H1 (cell line): ENCODE results near the gene SCG2. TPM values are rescaled to one million over a fixed set of nuclear protein-coding genes. Genes with fewer than 3 reads are reported as not detected.

Experiments used
- CTCF ChIA-PET: fragments of 300-600 bp; sonication (Branson Sonifier 250); formaldehyde crosslinking; loops from one replicate; lab custom pipeline; 2021; ENCODE audit not compliant: partially characterized antibody; lab: Charles Lee
- POLR2A ChIA-PET: fragments of 300-600 bp; sonication (Branson Sonifier 250); formaldehyde crosslinking; loops from one replicate; lab custom pipeline; 2021; ENCODE audit warnings: inconsistent platforms; ENCODE audit not compliant: partially characterized antibody; lab: Charles Lee
- DNase-seq, 2 experiments: peaks; one replicate each; pipeline versions ENCODE4 v3.0.0 to v3.0.0-alpha.2; 2010 to 2022; ENCODE audit warnings: low spot score in 2 of 2, low read depth in 1 of 2, mixed read lengths in 1 of 2
- FAIRE-seq: peaks from 2 replicates; lab custom pipeline; 2011; peaks lifted over from hg19 to GRCh38; lab: Jason Lieb, UNC
- H2AFZ ChIP-seq: 2 replicates; pipeline ENCODE4 v1.8.1; 2012; ENCODE audit warnings: low read length, inconsistent platforms
- H2AK5ac ChIP-seq: 2 replicates; pipeline ENCODE4 v1.6.1; 2013; ENCODE audit warnings: low read depth, low read length
- H2BK120ac ChIP-seq: replicated peaks from 2 replicates; pipeline ENCODE3; 2013; ENCODE audit warnings: low read depth, low read length, inconsistent platforms
- H2BK12ac ChIP-seq: 2 replicates; pipeline ENCODE4 v1.6.1; 2013; ENCODE audit warnings: low read depth, low read length
- H2BK15ac ChIP-seq: 2 replicates; pipeline ENCODE4 v1.6.1; 2013; ENCODE audit warnings: low read length
- H2BK20ac ChIP-seq: 2 replicates; pipeline ENCODE4 v1.6.1; 2013; ENCODE audit warnings: low read length
- H2BK5ac ChIP-seq: 2 replicates; pipeline ENCODE4 v1.6.1; 2013; ENCODE audit warnings: low read depth, low read length
- H3K14ac ChIP-seq: 2 replicates; pipeline ENCODE4 v1.6.1; 2013; ENCODE audit warnings: inconsistent platforms; ENCODE audit not compliant: insufficient read length
- H3K18ac ChIP-seq: 2 replicates; pipeline ENCODE4 v1.6.1; 2013; ENCODE audit warnings: low read length; ENCODE audit errors: extremely low read depth
- H3K23ac ChIP-seq: 2 replicates; pipeline ENCODE4 v1.6.1; 2013; ENCODE audit warnings: inconsistent platforms; ENCODE audit not compliant: insufficient read length
- H3K23me2 ChIP-seq: 2 replicates; pipeline ENCODE4 v1.6.1; 2013; ENCODE audit warnings: low read depth, low read length
- H3K27ac ChIP-seq: 2 replicates; pipeline ENCODE4 v1.6.1; 2011; ENCODE audit warnings: low read depth, low read length, inconsistent platforms
- H3K27me3 ChIP-seq, 4 experiments: replicated peaks in 1 of 4; 1 replicate in 1 of 4; 2 replicates in 3 of 4; pipeline versions ENCODE4 v1.6.1 to v1.8.1; 2011 to 2013; ENCODE audit warnings: low read length in 3 of 4, mild to moderate bottlenecking in 3 of 4, inconsistent platforms in 2 of 4, mixed read lengths in 2 of 4, moderate library complexity in 1 of 4; ENCODE audit not compliant: control insufficient read depth in 3 of 4, insufficient read depth in 3 of 4; ENCODE audit errors: extremely low read depth in 1 of 4
- H3K36me3 ChIP-seq, 4 experiments: 2 replicates each; pipeline versions ENCODE4 v1.6.1 to v1.8.1; 2011 to 2013; ENCODE audit warnings: mild to moderate bottlenecking in 4 of 4, low read length in 3 of 4, moderate library complexity in 2 of 4, control low read depth in 1 of 4, inconsistent platforms in 1 of 4; ENCODE audit not compliant: insufficient read depth in 4 of 4, control insufficient read depth in 2 of 4
- H3K4ac ChIP-seq: replicated peaks from 2 replicates; pipeline ENCODE3; 2013; ENCODE audit warnings: low read length, low read depth, mixed read lengths, inconsistent platforms; ENCODE audit not compliant: insufficient read length
- H3K4me1 ChIP-seq, 4 experiments: replicated peaks in 1 of 4; 1 replicate in 1 of 4; 2 replicates in 3 of 4; pipeline versions ENCODE4 v1.6.1 to v1.8.1; 2011 to 2013; ENCODE audit warnings: low read length in 3 of 4, inconsistent platforms in 2 of 4, mixed read lengths in 1 of 4; ENCODE audit not compliant: insufficient read depth in 4 of 4, control insufficient read depth in 3 of 4
- H3K4me2 ChIP-seq, 2 experiments: 2 replicates each; pipeline versions ENCODE4 v1.6.1 to v1.8.1; 2011 to 2013; ENCODE audit warnings: low read depth in 2 of 2, low read length in 2 of 2, control low read depth in 1 of 2, inconsistent platforms in 1 of 2, mild to moderate bottlenecking in 1 of 2; ENCODE audit not compliant: insufficient read depth in 1 of 2
- H3K4me3 ChIP-seq, 4 experiments: fragments of 200-600, 300-600 bp in 1 of 4; sonication (generic), shearing (Covaris generic), sonication (Bioruptor Twin) in 1 of 4; 2 replicates each; pipeline versions ENCODE4 v1.5.1 to v1.8.1; 2011 to 2016; ENCODE audit warnings: low read length in 4 of 4, low read depth in 3 of 4, control low read depth in 2 of 4, inconsistent platforms in 2 of 4, mild to moderate bottlenecking in 2 of 4, mixed read lengths in 1 of 4, moderate library complexity in 1 of 4; ENCODE audit not compliant: insufficient read depth in 2 of 4; ENCODE audit errors: extremely low read depth in 1 of 4
- H3K56ac ChIP-seq: replicated peaks from 2 replicates; pipeline ENCODE3; 2013; ENCODE audit warnings: low read depth, mild to moderate bottlenecking, mixed read lengths, low read length, inconsistent platforms; ENCODE audit not compliant: insufficient read length
- H3K79me1 ChIP-seq: 2 replicates; pipeline ENCODE4 v1.6.1; 2013; ENCODE audit warnings: low read depth, low read length, control low read depth
- H3K79me2 ChIP-seq, 2 experiments: 2 replicates each; pipeline versions ENCODE4 v1.6.1 to v1.8.1; 2012 to 2013; ENCODE audit warnings: low read length in 2 of 2, mild to moderate bottlenecking in 2 of 2, inconsistent platforms in 1 of 2; ENCODE audit not compliant: insufficient read depth in 2 of 2, control insufficient read depth in 1 of 2
- H3K9ac ChIP-seq, 4 experiments: replicated peaks in 1 of 4; 1 replicate in 1 of 4; 2 replicates in 3 of 4; pipeline versions ENCODE4 v1.6.1 to v1.8.1; 2011 to 2013; ENCODE audit warnings: low read depth in 3 of 4, low read length in 3 of 4, control low read depth in 2 of 4, mild to moderate bottlenecking in 2 of 4, moderate library complexity in 2 of 4, inconsistent platforms in 1 of 4; ENCODE audit errors: extremely low read depth in 1 of 4
- H3K9me3 ChIP-seq, 2 experiments: 2 replicates each; pipeline versions ENCODE4 v1.6.1 to v1.8.1; 2012 to 2013; ENCODE audit warnings: mild to moderate bottlenecking in 2 of 2, moderate library complexity in 2 of 2, control low read depth in 1 of 2, inconsistent platforms in 1 of 2, low read depth in 1 of 2, low read length in 1 of 2, mixed read lengths in 1 of 2; ENCODE audit not compliant: insufficient read depth in 2 of 2
- H4K20me1 ChIP-seq, 2 experiments: replicated peaks in 1 of 2; 2 replicates each; pipeline versions ENCODE3 to v1.8.1; 2011 to 2013; ENCODE audit warnings: inconsistent platforms in 2 of 2, low read length in 2 of 2, mild to moderate bottlenecking in 1 of 2; ENCODE audit not compliant: insufficient read depth in 2 of 2, control insufficient read depth in 1 of 2
- H4K5ac ChIP-seq: 2 replicates; pipeline ENCODE4 v1.6.1; 2013; ENCODE audit warnings: low read length, low read depth, mixed read lengths, inconsistent platforms; ENCODE audit not compliant: insufficient read length
- H4K8ac ChIP-seq: 2 replicates; pipeline ENCODE4 v1.8.0; 2013; ENCODE audit warnings: mild to moderate bottlenecking, moderate library complexity, low read length, inconsistent platforms; ENCODE audit not compliant: insufficient read depth; ENCODE audit errors: extremely low read depth
- H4K91ac ChIP-seq: replicated peaks from 2 replicates; pipeline ENCODE3; 2013; ENCODE audit warnings: low read length, mixed read lengths, inconsistent platforms; ENCODE audit not compliant: insufficient read length
- ASH2L ChIP-seq: fragments of 200-600, 300-600 bp; sonication (generic); IDR thresholded peaks from one replicate; pipeline ENCODE4 v1.7.1; 2017; ENCODE audit warnings: low read length
- CEBPB ChIP-seq: IDR thresholded peaks from 2 replicates; pipeline ENCODE4 v1.6.1; 2012; ENCODE audit warnings: low read depth, low read length
- EGR1 ChIP-seq: IDR thresholded peaks from 2 replicates; pipeline ENCODE4 v1.6.1; 2011; ENCODE audit warnings: low read depth, low read length, borderline replicate concordance
- EP300 ChIP-seq, 2 experiments: IDR thresholded peaks; 1 replicate in 1 of 2; 2 replicates in 1 of 2; pipeline ENCODE4 v1.6.1; 2011 to 2012; ENCODE audit warnings: low read depth in 2 of 2, low read length in 2 of 2, mild to moderate bottlenecking in 2 of 2, borderline replicate concordance in 1 of 2, inconsistent platforms in 1 of 2, moderate library complexity in 1 of 2
- HDAC6 ChIP-seq: IDR thresholded peaks from one replicate; pipeline ENCODE4 v1.7.1; 2012; ENCODE audit warnings: low read depth, mild to moderate bottlenecking, inconsistent platforms, low read length, moderate library complexity
- KDM1A ChIP-seq: fragments of 200-600, 300-600 bp; sonication (generic); IDR thresholded peaks from 2 replicates; pipeline ENCODE4 v1.7.1; 2016; ENCODE audit warnings: mild to moderate bottlenecking, low read length, borderline replicate concordance
- NANOG ChIP-seq: IDR thresholded peaks from 2 replicates; pipeline ENCODE4 v1.6.1; 2011; ENCODE audit warnings: low read length, low read depth, mild to moderate bottlenecking, inconsistent platforms; ENCODE audit not compliant: insufficient read depth, poor library complexity, severe bottlenecking
- POLR2A ChIP-seq, 2 experiments: IDR thresholded peaks; 1 replicate in 1 of 2; 2 replicates in 1 of 2; pipeline ENCODE4 v1.6.1; 2011; ENCODE audit warnings: low read depth in 2 of 2, low read length in 2 of 2, mild to moderate bottlenecking in 2 of 2; ENCODE audit errors: control extremely low read depth in 1 of 2
- POLR2AphosphoS5 ChIP-seq: IDR thresholded peaks from 2 replicates; pipeline ENCODE4 v1.6.1; 2011; ENCODE audit warnings: low read depth, low read length
- SUZ12 ChIP-seq: fragments of 200-600 bp; sonication (generic); IDR thresholded peaks from 2 replicates; pipeline ENCODE4 v1.6.1; 2012; ENCODE audit warnings: mild to moderate bottlenecking, inconsistent platforms, low read length, moderate library complexity, mixed read lengths
- TAF7 ChIP-seq: optimal IDR thresholded peaks from 2 replicates; pipeline ENCODE3; 2011; ENCODE audit warnings: low read depth, mild to moderate bottlenecking, inconsistent platforms, low read length, moderate library complexity, borderline replicate concordance
- YY1 ChIP-seq: IDR thresholded peaks from 2 replicates; pipeline ENCODE4 v1.6.1; 2011; ENCODE audit warnings: low read depth, mild to moderate bottlenecking, low read length
- WGBS, 2 experiments: shearing (Covaris generic) in 1 of 2; methylation state at CpG; one replicate each; pipeline versions ENCODE4 v1.1.6 to v1.1.7; 2013 to 2015; ENCODE audit warnings: low lambda C conversion rate in 2 of 2, mixed read lengths in 2 of 2, inconsistent platforms in 1 of 2, low coverage in 1 of 2, missing lambda C conversion rate in 1 of 2; ENCODE audit not compliant: insufficient replicate concordance in 2 of 2, insufficient coverage in 1 of 2, insufficient read length in 1 of 2; ENCODE audit errors: extremely low coverage in 1 of 2, missing lambda C conversion rate in 1 of 2; 5-methylcytosine and 5-hydroxymethylcytosine counted together
- polyA plus RNA-seq, 7 experiments: library from polyadenylated mRNA; depleted of rRNA in 3 of 7; stranded (reverse) in 5 of 7; unstranded in 2 of 7; fragments of >200 nt in 5 of 7; fragments of 200-250 nt in 2 of 7; gene quantifications; 1 replicate in 5 of 7; 2 replicates in 1 of 7; 4 replicates in 1 of 7; pipeline versions ENCODE4 v1.2.1 to v1.2.3, GENCODE V29; 2011 to 2013; ENCODE audit warnings: missing spikeins in 2 of 7, mixed read lengths in 2 of 7
- total RNA-seq: library from RNA; stranded (reverse); fragmentation: NEBNext Ultra II Directional; extraction: Animal tissue kit (Norgen Biotek cat#: 25700); gene quantifications from 2 replicates; pipeline ENCODE4 v1.2.1, GENCODE V29; 2021

The SCG2 gene
- total and polyA plus RNA-seq, 2 of the 8 experiments (the other 6 are each of a cell fraction or from before 2014, with no cell fraction given) = 0.54 to 1.0 TPM

DNA sequence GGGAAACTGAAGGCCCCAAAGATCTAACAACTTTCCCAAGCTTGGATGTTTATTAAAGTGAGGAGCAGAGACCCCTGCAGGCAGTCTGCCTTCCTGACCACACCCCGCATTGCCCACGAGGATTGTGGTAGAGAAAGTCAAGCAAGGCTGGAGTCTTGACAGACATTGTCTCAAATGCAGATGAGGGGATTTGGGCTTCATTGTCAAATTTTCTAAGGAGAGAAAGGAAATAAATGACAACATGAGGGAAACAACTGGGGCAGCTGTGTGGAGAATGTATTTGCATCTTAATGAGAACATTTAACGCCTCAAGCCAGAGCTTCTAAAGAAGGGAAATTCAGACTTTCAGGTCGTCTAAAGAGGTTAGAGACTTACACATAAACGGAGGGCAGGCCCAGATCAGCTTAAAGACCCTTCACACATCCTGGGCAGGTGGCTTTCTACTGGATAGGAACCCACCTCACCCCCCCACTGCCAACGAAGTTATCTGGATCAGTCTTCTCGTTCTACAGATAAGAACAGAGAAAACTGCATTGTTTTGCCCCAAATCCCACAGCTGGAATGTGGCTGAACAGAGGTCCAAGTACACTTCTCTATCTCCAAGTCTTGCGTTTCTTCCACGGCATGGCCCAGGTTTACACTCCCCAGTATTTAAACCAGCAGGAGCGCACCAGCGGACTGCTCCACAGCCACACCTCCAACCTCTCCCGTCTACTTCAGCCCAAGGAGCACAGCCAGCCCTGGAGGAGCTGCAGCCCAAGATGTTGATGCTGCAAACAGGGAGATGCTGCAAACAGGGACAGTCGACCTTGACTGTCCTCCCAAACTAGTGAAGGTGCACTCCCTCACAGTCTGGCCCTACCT, 16.2 kb upstream of the SCG2 start:
- Histone ChIP-seq H3K27ac (no peak overlapping the region), H3K14ac (no peak overlapping the region), H2AK5ac (no peak overlapping the region), H2BK15ac (no peak overlapping the region), H3K36me3 (no peaks in the 10 kb centered on the region), H4K8ac (no peak overlapping the region), H3K23ac (no peak overlapping the region), H3K79me1 (no peaks in the 10 kb centered on the region), H4K91ac (no peak overlapping the region), H3K79me2 (no peaks in the 10 kb centered on the region), H2BK5ac (no peak overlapping the region), H3K56ac (no peak overlapping the region), H3K4me3 (no peak overlapping the region), H3K9ac (no peak overlapping the region), H2AFZ (no peak overlapping the region), H2BK120ac (no peak overlapping the region), H3K18ac (no peak overlapping the region), H3K4ac (no peak overlapping the region), H3K9me3 (no peaks in the 10 kb centered on the region), H3K4me1 (peaks cover 4 to 17% (median 7%) of the 10 kb centered on the region in 4 experiments), H3K4me2 (peak overlapping the region in 1 of 2 experiments; percentile 39; a peak in 2 of 4 replicates), H2BK20ac (no peak overlapping the region), H4K20me1 (peaks cover 20 to 42% of the 10 kb centered on the region in 2 experiments), H3K23me2 (no peaks in the 10 kb centered on the region), H4K5ac (no peak overlapping the region), H3K27me3 (peaks cover 76 to 94% (median 91%) of the 10 kb centered on the region in 4 experiments), H2BK12ac (no peak overlapping the region)
- POLR2A ChIA-PET = interaction anchor here (0.9 kb wide), 1 partner anchor 104 kb away, joined by 4 read pairs; no protein-coding TSS in a partner anchor
- FAIRE-seq (peak; percentile 100), DNase-seq (peak; percentile 70 to 83)
- CTCF ChIA-PET = interaction anchor here (0.6 to 2.7 kb wide), 13 partner anchors 9 to 182 kb away, joined by 3 to 6 read pairs (median 3); no protein-coding TSS in a partner anchor
- WGBS, 2 experiments = 9% methylated on average over 13 of the region's 13 CpGs; no CpG with 5 or more reads in 1 of the 2 experiments
- TF ChIP-seq EP300 (IDR thresholded peaks at IDR 0.05; ENCODE audit: borderline replicate concordance in 1 of 2, low read depth in 2 of 2, low read length in 2 of 2) = peak in 1 of 2 experiments; percentile 96; a peak in 1 of 3 replicates
- TF ChIP-seq ASH2L = peak; percentile 34
- peak; percentile 52; the same call in 1 of the 2 replicates for TF ChIP-seq YY1
- TF ChIP-seq HDAC6 = peak; percentile 82
- TF ChIP-seq POLR2A (IDR thresholded peaks at IDR 0.05; ENCODE audit: control extremely low read depth in 1 of 2, low read depth in 2 of 2, low read length in 2 of 2) = no peak
- TF ChIP-seq NANOG = peak; percentile 93
- TF ChIP-seq TAF7 = no peak
- peak; percentile 6; the same call in 1 of the 2 replicates for TF ChIP-seq SUZ12
- peak; percentile 59; the same call in 1 of the 2 replicates for TF ChIP-seq KDM1A
- TF ChIP-seq CEBPB = no peak
- TF ChIP-seq POLR2AphosphoS5 = peak; percentile 100
- peak; percentile 88 for TF ChIP-seq EGR1
